Spleen (tissue), 11 donors: Measurements from ENCODE around the gene CIRBP. TPM values are rescaled to one million over a fixed set of nuclear protein-coding genes. Genes with fewer than 3 reads are reported as not detected.

Experiments
- DNase-seq: peaks from one replicate; pipeline ENCODE4 v3.0.0-alpha.2; 2020
- H3K27ac ChIP-seq, 8 donors: fragments of 200-600 bp; sonication (generic) in 7 of 8; 1 replicate in 4 of 8; 2 replicates in 4 of 8; pipeline versions ENCODE4 v1.5.0 to v1.8.0; 2016 to 2021; ENCODE audit warnings: inconsistent platforms in 4 of 8, mild to moderate bottlenecking in 4 of 8, moderate library complexity in 1 of 8
- H3K27me3 ChIP-seq, 7 donors: fragments of 200-600 bp; sonication (generic) in 6 of 7; replicated peaks in 1 of 7; 1 replicate in 4 of 7; 2 replicates in 3 of 7; pipeline versions ENCODE4 v1.5.0 to v1.8.0; 2016 to 2021; ENCODE audit warnings: inconsistent platforms in 3 of 7, mild to moderate bottlenecking in 1 of 7
- H3K36me3 ChIP-seq, 6 donors: fragments of 200-600 bp; sonication (generic) in 5 of 6; 1 replicate in 4 of 6; 2 replicates in 2 of 6; pipeline versions ENCODE4 v1.5.0 to v1.8.0; 2016 to 2021; ENCODE audit warnings: inconsistent platforms in 2 of 6
- H3K4me1 ChIP-seq, 6 donors: fragments of 200-600 bp; sonication (generic) in 5 of 6; 1 replicate in 3 of 6; 2 replicates in 3 of 6; pipeline versions ENCODE4 v1.5.0 to v1.8.0; 2016 to 2021; ENCODE audit warnings: inconsistent platforms in 3 of 6
- H3K4me3 ChIP-seq, 8 donors: fragments of 200-600 bp; sonication (generic) in 7 of 8; 1 replicate in 4 of 8; 2 replicates in 4 of 8; pipeline versions ENCODE4 v1.5.0 to v1.8.0; 2016 to 2021; ENCODE audit warnings: inconsistent platforms in 4 of 8, mild to moderate bottlenecking in 4 of 8, moderate library complexity in 2 of 8
- H3K9me3 ChIP-seq, 8 donors: fragments of 200-600 bp; sonication (generic) in 7 of 8; 1 replicate in 4 of 8; 2 replicates in 4 of 8; pipeline versions ENCODE4 v1.5.0 to v1.8.0; 2016 to 2021; ENCODE audit warnings: inconsistent platforms in 4 of 8
- POLR2A ChIP-seq, 3 donors: fragments of 450-650 bp; IDR thresholded peaks; one replicate each; pipeline ENCODE4 v1.5.1; 2017; ENCODE audit warnings: antibody characterized with exemption in 3 of 3, mild to moderate bottlenecking in 1 of 3
- POLR2AphosphoS5 ChIP-seq, 3 donors: sonication (generic); formaldehyde crosslinking; IDR thresholded peaks; one replicate each; pipeline ENCODE4 v1.5.1; 2017; ENCODE audit warnings: antibody characterized with exemption in 3 of 3
- WGBS, 5 donors: extraction: QIAGEN DNeasy Blood & Tissue Kit in 3 of 5; methylation state at CpG; one replicate each; pipeline versions ENCODE4 v1.1.5 to v1.1.7; 2013 to 2018; 5-methylcytosine and 5-hydroxymethylcytosine counted together
- intact Hi-C: fragments of 100-400 bp; cut with DNase I; formaldehyde crosslinking; loops from one replicate; pipeline ENCODE4 v1.15.0; 2023; ENCODE audit warnings: low total_unique reads
- polyA plus RNA-seq, 3 donors: library from polyadenylated mRNA; stranded (reverse); fragments of 200-250 nt; gene quantifications; one replicate each; pipeline ENCODE4 v1.2.1, GENCODE V29; 2013
- total RNA-seq, 7 donors: library from RNA; depleted of rRNA in 3 of 7; stranded (reverse); fragments of >200 nt in 3 of 7; fragmentation: NEBNext Ultra II Directional in 4 of 7; extraction: Animal tissue kit (Norgen Biotek cat#: 25700) in 4 of 7; gene quantifications; one replicate each; pipeline versions ENCODE4 v1.1.0 to v1.2.1, GENCODE V29; 2016 to 2021
- TF ChIP-seq, protein P1 (sequence below), 11 experiments: fragments of 200-600 bp in 7 of 11; fragments of 450-650 bp in 4 of 11; sonication (generic) in 4 of 11; IDR thresholded peaks in 8 of 11; conservative IDR thresholded peaks in 3 of 11; 1 replicate in 7 of 11; 2 replicates in 4 of 11; pipeline versions ENCODE4 v1.4.0 to v1.8.0; 2016 to 2021; ENCODE audit warnings: antibody characterized with exemption in 11 of 11, inconsistent platforms in 4 of 11, mild to moderate bottlenecking in 1 of 11
- donor health status: healthy with polysubstance abuse.
- donor health status: DM: no; HTN: no; CAD: no; lungs with moderate emphysema.
- donor health status: DM: no; HTN: no; CAD: no.
- donor health status: Bipolar disorder and iron deficiency.
- donor health status: healthy.
- donor health status: DM: no; HTN: no; CAD: no.
- donor health status: DM: yes; HTN: yes; CAD: no.

CIRBP gene
- total and polyA plus RNA-seq, 10 donors: 333 to 894 (median 516) TPM

DNA sequence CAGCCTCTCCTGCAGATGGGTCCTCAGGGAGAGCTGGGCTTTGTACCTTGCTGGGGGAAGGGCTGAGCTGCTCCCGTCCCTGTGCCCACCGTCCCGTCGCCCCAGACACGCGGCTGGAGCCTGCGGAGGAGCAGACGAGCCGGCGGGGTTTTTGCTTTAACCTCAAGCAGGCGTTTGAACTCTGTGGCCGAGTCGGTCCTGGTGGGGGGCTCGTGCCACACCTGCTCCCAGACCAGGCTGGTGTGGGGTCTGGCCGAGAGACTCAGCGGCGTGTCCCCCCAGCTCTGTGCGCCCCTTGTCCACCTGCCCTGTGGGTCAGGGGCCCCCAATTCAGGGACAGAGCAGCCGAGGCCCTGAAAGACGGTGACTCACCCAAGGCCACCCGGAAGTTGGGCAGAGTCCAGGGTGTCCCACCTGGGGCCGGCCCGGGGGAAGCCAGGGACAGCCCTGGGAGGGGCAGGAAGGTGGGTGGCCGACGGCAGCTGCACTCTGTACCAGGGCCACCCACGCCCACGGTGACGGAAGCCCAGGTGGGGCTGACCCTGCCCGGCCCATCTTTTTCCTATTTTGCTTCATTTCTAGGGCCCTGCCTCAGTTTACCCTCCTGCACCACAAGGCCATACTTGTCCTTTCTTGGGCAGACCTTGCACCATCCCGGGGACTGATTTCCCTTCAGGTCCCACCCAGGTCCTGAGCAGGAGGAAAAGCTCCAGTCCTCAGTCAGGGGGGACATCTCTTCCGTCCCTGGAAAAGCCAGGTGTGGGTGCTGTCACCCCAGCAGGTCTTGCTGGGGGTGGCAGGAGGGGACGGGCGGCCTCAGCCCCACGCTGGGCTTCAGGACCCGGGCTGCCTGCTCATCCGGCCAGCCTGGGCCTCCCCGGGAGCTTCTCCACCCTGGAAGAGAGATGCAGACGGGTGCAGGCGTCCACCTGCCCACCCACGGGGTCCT lies 21.8 kb downstream of the CIRBP start:
- H3K27me3 ChIP-seq: peaks cover 9 to 100% (median 94%) of the 10 kb centered on the region in 7 donors
- WGBS, 5 donors: 66 to 85% (median 74%) methylated on average over 36 to 40 of the region's 40 CpGs
- no peak overlapping the region for H3K4me3 ChIP-seq
- intact Hi-C loops: no loop called here
- no peaks in the 10 kb centered on the region for H3K9me3 ChIP-seq
- peaks cover 0 to 50% (median 25%) of the 10 kb centered on the region in 6 donors for H3K4me1 ChIP-seq
- no peak overlapping the region for H3K27ac ChIP-seq
- H3K36me3 ChIP-seq: no peaks in the 10 kb centered on the region
- TF ChIP-seq POLR2A (IDR thresholded peaks at IDR 0.05) (no peak), POLR2AphosphoS5 (IDR thresholded peaks at IDR 0.05) (no peak)
- TF ChIP-seq, protein P1, sequence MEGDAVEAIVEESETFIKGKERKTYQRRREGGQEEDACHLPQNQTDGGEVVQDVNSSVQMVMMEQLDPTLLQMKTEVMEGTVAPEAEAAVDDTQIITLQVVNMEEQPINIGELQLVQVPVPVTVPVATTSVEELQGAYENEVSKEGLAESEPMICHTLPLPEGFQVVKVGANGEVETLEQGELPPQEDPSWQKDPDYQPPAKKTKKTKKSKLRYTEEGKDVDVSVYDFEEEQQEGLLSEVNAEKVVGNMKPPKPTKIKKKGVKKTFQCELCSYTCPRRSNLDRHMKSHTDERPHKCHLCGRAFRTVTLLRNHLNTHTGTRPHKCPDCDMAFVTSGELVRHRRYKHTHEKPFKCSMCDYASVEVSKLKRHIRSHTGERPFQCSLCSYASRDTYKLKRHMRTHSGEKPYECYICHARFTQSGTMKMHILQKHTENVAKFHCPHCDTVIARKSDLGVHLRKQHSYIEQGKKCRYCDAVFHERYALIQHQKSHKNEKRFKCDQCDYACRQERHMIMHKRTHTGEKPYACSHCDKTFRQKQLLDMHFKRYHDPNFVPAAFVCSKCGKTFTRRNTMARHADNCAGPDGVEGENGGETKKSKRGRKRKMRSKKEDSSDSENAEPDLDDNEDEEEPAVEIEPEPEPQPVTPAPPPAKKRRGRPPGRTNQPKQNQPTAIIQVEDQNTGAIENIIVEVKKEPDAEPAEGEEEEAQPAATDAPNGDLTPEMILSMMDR (IDR thresholded peaks at IDR 0.05 in 8 of 11, conservative IDR thresholded peaks at IDR 0.05 in 3 of 11): no peak
- DNase-seq: no peak

GRCh38 chr19:1291761-1292418 lies 22.8 kb downstream of the CIRBP start:
- 63 to 69% (median 65%) methylated on average over 16 to 25 of the region's 25 CpGs for WGBS, 5 donors
- no peaks in the 10 kb centered on the region for H3K36me3 ChIP-seq
- TF ChIP-seq, protein P1 (IDR thresholded peaks at IDR 0.05 in 8 of 11, conservative IDR thresholded peaks at IDR 0.05 in 3 of 11): no peak
- TF ChIP-seq POLR2AphosphoS5 (IDR thresholded peaks at IDR 0.05) (no peak), POLR2A (IDR thresholded peaks at IDR 0.05) (no peak)
- DNase-seq: no peak
- H3K27me3 ChIP-seq: peaks cover 9 to 100% (median 91%) of the 10 kb centered on the region in 7 donors
- H3K4me3 ChIP-seq: peak overlapping the region in 1 of 8 donors; percentile 19
- no peaks in the 10 kb centered on the region for H3K9me3 ChIP-seq
- H3K27ac ChIP-seq: no peak overlapping the region
- intact Hi-C loops: no loop called here
- peaks cover 0 to 44% (median 18%) of the 10 kb centered on the region in 6 donors for H3K4me1 ChIP-seq

DNA sequence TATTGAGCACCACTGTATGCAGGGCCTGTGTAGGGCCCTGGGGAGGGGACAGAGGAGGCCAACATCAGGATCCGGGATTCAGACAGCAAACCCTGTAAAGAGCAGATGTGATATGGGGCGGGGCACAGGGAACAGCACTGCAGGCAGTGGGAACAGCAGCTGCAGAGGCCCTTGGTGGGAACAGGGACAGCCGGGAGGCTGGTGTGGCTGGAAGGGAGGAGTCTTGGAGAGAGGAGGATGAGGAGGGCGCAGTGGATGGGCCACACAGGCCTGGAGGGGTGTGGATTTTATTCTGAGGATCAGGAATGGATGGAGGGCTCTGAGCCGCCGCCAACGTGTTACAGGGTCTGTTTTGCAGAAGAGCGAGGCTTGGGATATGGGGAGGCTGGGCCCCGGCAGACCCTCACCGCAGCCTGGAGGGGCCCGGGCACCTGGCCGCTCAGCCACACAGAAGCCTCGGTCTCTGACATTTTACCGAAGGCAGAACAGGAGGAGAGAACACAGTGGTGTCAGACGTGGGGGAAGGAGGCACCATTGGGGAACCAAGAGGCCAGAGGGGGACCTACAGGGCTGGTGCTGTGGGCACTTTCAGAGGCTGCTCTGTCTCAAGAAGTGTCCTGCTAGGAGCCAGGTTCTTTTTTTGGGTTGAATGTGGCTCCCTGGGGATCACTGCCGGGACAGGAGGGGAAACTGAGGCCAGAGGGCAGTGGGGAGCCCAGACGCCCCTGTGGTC lies 23.5 kb downstream of the CIRBP start:
- Histone ChIP-seq H3K4me3 (peak overlapping the region in 1 of 8 donors; percentile 19), H3K27ac (no peak overlapping the region), H3K27me3 (peaks cover 9 to 95% (median 84%) of the 10 kb centered on the region in 7 donors), H3K36me3 (no peaks in the 10 kb centered on the region), H3K4me1 (peaks cover 0 to 37% (median 11%) of the 10 kb centered on the region in 6 donors), H3K9me3 (no peaks in the 10 kb centered on the region)
- no peak for TF ChIP-seq POLR2A (IDR thresholded peaks at IDR 0.05)
- no peak for TF ChIP-seq POLR2AphosphoS5 (IDR thresholded peaks at IDR 0.05)
- TF ChIP-seq, protein P1 (IDR thresholded peaks at IDR 0.05 in 8 of 11, conservative IDR thresholded peaks at IDR 0.05 in 3 of 11): no peak
- no peak for DNase-seq
- 80 to 86% (median 81%) methylated on average over 17 of the region's 17 CpGs for WGBS, 5 donors
- intact Hi-C loops: no loop called here
